HepG2 (cell line): ENCODE measurements around the gene LDLRAD4.

ENCODE experiments used
- BHLHE40 ChIP-seq: IDR thresholded peaks from 2 replicates; pipeline ENCODE4 v1.6.1; 2011; ENCODE audit warnings: low read length, improper control_type of control experiment
- FOSL2 ChIP-seq: sonication (generic); formaldehyde crosslinking; IDR thresholded peaks from 2 replicates; pipeline ENCODE4 v1.4.0; 2020; ENCODE audit warnings: missing genetic modification reagents
- NR1H2 ChIP-seq: sonication (generic); formaldehyde crosslinking; IDR thresholded peaks from 2 replicates; pipeline ENCODE4 v1.8.1; 2022; ENCODE audit warnings: low read depth, missing genetic modification reagents, borderline replicate concordance
- POLR2A ChIP-seq, 2 experiments: IDR thresholded peaks; 2 replicates each; pipeline ENCODE4 v1.6.1; 2011; ENCODE audit warnings: low read depth in 2 of 2, low read length in 2 of 2, mild to moderate bottlenecking in 1 of 2, moderate library complexity in 1 of 2; ENCODE audit not compliant: insufficient read depth in 1 of 2
- POLR2AphosphoS5 ChIP-seq: IDR thresholded peaks from 2 replicates; pipeline ENCODE4 v1.6.1; 2012; ENCODE audit warnings: low read depth, low read length
- PRDM15 ChIP-seq: sonication (generic); formaldehyde crosslinking; IDR thresholded peaks from 2 replicates; pipeline ENCODE4 v1.4.0; 2020; ENCODE audit warnings: missing genetic modification reagents
- RAD21 ChIP-seq: fragments of 450-650 bp; formaldehyde crosslinking; IDR thresholded peaks from 2 replicates; pipeline ENCODE4 v1.5.0; 2020; ENCODE audit warnings: mild to moderate bottlenecking
- SMAD9 ChIP-seq: sonication (generic); formaldehyde crosslinking; IDR thresholded peaks from 2 replicates; pipeline ENCODE4 v1.5.1; 2020; ENCODE audit warnings: mild to moderate bottlenecking, missing genetic modification reagents
- TBP ChIP-seq: sonication (generic); formaldehyde crosslinking; IDR thresholded peaks from 2 replicates; pipeline ENCODE4 v1.5.0; 2020; ENCODE audit warnings: missing genetic modification reagents
- ZNF121 ChIP-seq: sonication (generic); formaldehyde crosslinking; IDR thresholded peaks from 2 replicates; pipeline ENCODE4 v1.5.0; 2020; ENCODE audit warnings: mild to moderate bottlenecking, missing genetic modification reagents
- ZNF354B ChIP-seq: sonication (generic); formaldehyde crosslinking; IDR thresholded peaks from 2 replicates; pipeline ENCODE4 v1.8.0; 2022; ENCODE audit warnings: mild to moderate bottlenecking, missing genetic modification reagents
- ZNF564 ChIP-seq: sonication (generic); formaldehyde crosslinking; IDR thresholded peaks from 2 replicates; pipeline ENCODE4 v1.8.1; 2023; ENCODE audit warnings: mild to moderate bottlenecking, missing genetic modification reagents
- TF ChIP-seq, protein P1 (sequence below): sonication (generic); formaldehyde crosslinking; IDR thresholded peaks from 2 replicates; pipeline ENCODE4 v1.5.0; 2020; ENCODE audit warnings: mild to moderate bottlenecking, missing genetic modification reagents, moderate library complexity

DNA sequence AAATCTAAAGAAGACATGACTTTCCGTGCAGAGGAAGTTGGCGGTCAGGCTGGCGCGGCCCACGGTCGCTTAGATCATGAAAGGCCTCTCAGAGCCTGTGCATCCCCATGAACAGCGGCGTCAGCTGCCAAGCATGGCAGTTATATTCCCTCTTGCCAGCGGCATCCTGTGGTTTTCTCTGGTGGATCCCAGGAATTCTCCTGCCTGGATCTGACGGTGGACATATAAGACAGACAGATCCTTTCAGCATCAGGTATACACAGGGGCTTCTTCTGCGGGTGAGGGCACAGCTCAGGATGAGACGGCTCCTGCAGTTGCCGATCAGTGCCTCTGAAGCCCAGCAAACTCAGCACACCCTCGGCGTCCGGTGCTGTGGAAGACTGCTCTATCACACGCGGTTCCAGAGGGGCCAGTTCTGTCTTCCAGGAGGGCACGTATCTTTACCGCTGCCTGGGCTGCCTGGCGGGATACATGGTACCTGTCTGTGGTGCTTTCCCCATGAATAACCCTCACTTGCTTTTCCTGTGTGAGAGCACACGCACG, 157.8 kb downstream of the LDLRAD4 start:
- no peak for TF ChIP-seq TBP (CRISPR knock-in tag)
- no peak for TF ChIP-seq ZNF354B (CRISPR knock-in tag)
- TF ChIP-seq, protein P1, sequence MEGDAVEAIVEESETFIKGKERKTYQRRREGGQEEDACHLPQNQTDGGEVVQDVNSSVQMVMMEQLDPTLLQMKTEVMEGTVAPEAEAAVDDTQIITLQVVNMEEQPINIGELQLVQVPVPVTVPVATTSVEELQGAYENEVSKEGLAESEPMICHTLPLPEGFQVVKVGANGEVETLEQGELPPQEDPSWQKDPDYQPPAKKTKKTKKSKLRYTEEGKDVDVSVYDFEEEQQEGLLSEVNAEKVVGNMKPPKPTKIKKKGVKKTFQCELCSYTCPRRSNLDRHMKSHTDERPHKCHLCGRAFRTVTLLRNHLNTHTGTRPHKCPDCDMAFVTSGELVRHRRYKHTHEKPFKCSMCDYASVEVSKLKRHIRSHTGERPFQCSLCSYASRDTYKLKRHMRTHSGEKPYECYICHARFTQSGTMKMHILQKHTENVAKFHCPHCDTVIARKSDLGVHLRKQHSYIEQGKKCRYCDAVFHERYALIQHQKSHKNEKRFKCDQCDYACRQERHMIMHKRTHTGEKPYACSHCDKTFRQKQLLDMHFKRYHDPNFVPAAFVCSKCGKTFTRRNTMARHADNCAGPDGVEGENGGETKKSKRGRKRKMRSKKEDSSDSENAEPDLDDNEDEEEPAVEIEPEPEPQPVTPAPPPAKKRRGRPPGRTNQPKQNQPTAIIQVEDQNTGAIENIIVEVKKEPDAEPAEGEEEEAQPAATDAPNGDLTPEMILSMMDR (CRISPR knock-in tag), result no peak
- no peak for TF ChIP-seq RAD21 (CRISPR knock-in tag)
- no peak for TF ChIP-seq ZNF121 (CRISPR knock-in tag)
- TF ChIP-seq POLR2A (IDR thresholded peaks at IDR 0.05; ENCODE audit: insufficient read depth in 1 of 2, low read depth in 2 of 2, low read length in 2 of 2), result no peak
- TF ChIP-seq PRDM15 (CRISPR knock-in tag), result no peak
- no peak for TF ChIP-seq ZNF564 (CRISPR knock-in tag)
- TF ChIP-seq POLR2AphosphoS5, result no peak
- TF ChIP-seq NR1H2 (CRISPR knock-in tag), result no peak
- no peak for TF ChIP-seq SMAD9 (CRISPR knock-in tag)
- no peak for TF ChIP-seq BHLHE40
- TF ChIP-seq FOSL2 (CRISPR knock-in tag), result no peak
